PFSK-1 (cell line): ENCODE measurements around the gene RAET1E.

ENCODE experiments used
- FOXP2 ChIP-seq: optimal IDR thresholded peaks from 2 replicates; pipeline ENCODE3; 2011; ENCODE audit warnings: borderline replicate concordance, control low read depth, inconsistent platforms; ENCODE audit not compliant: insufficient read depth; ENCODE audit errors: extremely low read length, extremely low read depth
- POLR2AphosphoS5 ChIP-seq: IDR thresholded peaks from 2 replicates; pipeline ENCODE4 v1.6.1; 2012; ENCODE audit warnings: low read depth, mild to moderate bottlenecking, control low read depth, low read length, moderate library complexity
- REST ChIP-seq, 2 experiments: IDR thresholded peaks; 2 replicates each; pipeline versions ENCODE4 v1.6.1 to v1.8.0; 2011 to 2012; ENCODE audit warnings: low read depth in 2 of 2, low read length in 2 of 2, control low read depth in 1 of 2, inconsistent platforms in 1 of 2, mild to moderate bottlenecking in 1 of 2, moderate library complexity in 1 of 2; ENCODE audit not compliant: insufficient read depth in 1 of 2
- SIN3A ChIP-seq: IDR thresholded peaks from 2 replicates; pipeline ENCODE4 v1.6.1; 2012; ENCODE audit warnings: mild to moderate bottlenecking, low read length, moderate library complexity, borderline replicate concordance; ENCODE audit not compliant: insufficient read depth
- TAF1 ChIP-seq: IDR thresholded peaks from 2 replicates; pipeline ENCODE4 v1.6.1; 2012; ENCODE audit warnings: low read length, control low read depth, borderline replicate concordance; ENCODE audit not compliant: insufficient read depth

Gene RAET1E

GRCh38 chr6:149924933-149925252, 27.0 kb upstream of the RAET1E start:
- TF ChIP-seq SIN3A: no peak
- TF ChIP-seq TAF1: no peak
- TF ChIP-seq POLR2AphosphoS5: no peak

- no peak for TF ChIP-seq TAF1
- no peak for TF ChIP-seq SIN3A
- no peak for TF ChIP-seq REST (IDR thresholded peaks at IDR 0.05; ENCODE audit: insufficient read depth in 1 of 2, low read depth in 2 of 2, low read length in 2 of 2)
- TF ChIP-seq POLR2AphosphoS5: no peak
- TF ChIP-seq FOXP2: no peak
Observed at GRCh38 chr6:149924206-149924932, 26.5 kb upstream of the RAET1E start.

GRCh38 chr6:149923327-149923986, 25.5 kb upstream of the RAET1E start:
- TF ChIP-seq SIN3A (no peak), FOXP2 (no peak), REST (IDR thresholded peaks at IDR 0.05; ENCODE audit: insufficient read depth in 1 of 2, low read depth in 2 of 2, low read length in 2 of 2) (no peak), TAF1 (no peak), POLR2AphosphoS5 (no peak)

GRCh38 chr6:149922642-149923326, 24.9 kb upstream of the RAET1E start, which contains the start of gene RAET1G:
TSS of gene RAET1G (minus strand) at chr6:149923121. CDS start at chr6:149923010, 111 bp downstream.
- TF ChIP-seq FOXP2: no peak
- TF ChIP-seq SIN3A: no peak
- TF ChIP-seq REST (IDR thresholded peaks at IDR 0.05; ENCODE audit: insufficient read depth in 1 of 2, low read depth in 2 of 2, low read length in 2 of 2): no peak
- no peak for TF ChIP-seq TAF1

GRCh38 chr6:149921361-149921760, 23.4 kb upstream of the RAET1E start:
- TF ChIP-seq POLR2AphosphoS5 (no peak), SIN3A (no peak), FOXP2 (no peak), TAF1 (no peak), REST (IDR thresholded peaks at IDR 0.05; ENCODE audit: insufficient read depth in 1 of 2, low read depth in 2 of 2, low read length in 2 of 2) (no peak)
